Measurements from ENCODE around the gene PDE4D.

DNA sequence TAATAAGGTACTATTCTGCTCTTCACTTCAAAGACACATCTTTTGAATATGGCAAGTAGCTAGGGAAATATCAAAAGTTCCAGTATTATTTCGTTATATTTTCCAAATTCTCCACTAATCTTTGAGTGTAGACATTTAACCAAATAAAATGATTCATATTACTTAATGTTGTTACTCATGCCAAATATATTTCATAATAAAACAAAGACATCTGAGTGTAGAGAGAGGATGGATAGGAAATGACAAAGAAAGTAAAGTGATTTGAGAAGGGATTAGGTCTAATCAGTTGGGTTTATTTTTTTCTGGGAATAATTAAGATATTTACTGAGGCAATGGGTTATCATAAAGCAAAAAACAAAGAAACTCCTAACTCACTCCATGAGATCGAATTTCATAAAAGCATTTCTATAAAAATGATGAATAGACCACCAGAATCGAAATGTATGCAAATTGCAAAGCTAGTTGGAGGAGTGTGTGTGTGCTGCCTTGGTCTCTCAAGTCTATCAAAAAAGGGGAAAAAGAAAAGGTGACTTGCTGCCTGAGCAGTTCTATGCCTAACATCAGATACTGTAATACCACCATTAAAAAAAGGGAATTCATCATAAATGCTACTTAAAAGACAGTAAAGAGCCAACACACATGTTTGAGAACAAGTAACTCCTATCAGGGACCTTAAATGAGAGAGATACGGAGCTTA lies 255.5 kb downstream of the PDE4D start:
- TF ChIP-seq, protein P1, sequence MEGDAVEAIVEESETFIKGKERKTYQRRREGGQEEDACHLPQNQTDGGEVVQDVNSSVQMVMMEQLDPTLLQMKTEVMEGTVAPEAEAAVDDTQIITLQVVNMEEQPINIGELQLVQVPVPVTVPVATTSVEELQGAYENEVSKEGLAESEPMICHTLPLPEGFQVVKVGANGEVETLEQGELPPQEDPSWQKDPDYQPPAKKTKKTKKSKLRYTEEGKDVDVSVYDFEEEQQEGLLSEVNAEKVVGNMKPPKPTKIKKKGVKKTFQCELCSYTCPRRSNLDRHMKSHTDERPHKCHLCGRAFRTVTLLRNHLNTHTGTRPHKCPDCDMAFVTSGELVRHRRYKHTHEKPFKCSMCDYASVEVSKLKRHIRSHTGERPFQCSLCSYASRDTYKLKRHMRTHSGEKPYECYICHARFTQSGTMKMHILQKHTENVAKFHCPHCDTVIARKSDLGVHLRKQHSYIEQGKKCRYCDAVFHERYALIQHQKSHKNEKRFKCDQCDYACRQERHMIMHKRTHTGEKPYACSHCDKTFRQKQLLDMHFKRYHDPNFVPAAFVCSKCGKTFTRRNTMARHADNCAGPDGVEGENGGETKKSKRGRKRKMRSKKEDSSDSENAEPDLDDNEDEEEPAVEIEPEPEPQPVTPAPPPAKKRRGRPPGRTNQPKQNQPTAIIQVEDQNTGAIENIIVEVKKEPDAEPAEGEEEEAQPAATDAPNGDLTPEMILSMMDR (IDR thresholded peaks at IDR 0.05), result no peak
- no peak for TF ChIP-seq EZH2 (IDR thresholded peaks at IDR 0.05; ENCODE audit: borderline replicate concordance, insufficient read depth, low read depth, low read length, poor library complexity, severe bottlenecking)
